Lower leg skin (tissue), 4 donors: ENCODE measurements around the gene HSD17B2. TPM values are rescaled to one million over a fixed set of nuclear protein-coding genes. Genes with fewer than 3 reads are reported as not detected.

ENCODE experiments used
- DNase-seq, 2 donors: peaks; one replicate each; pipeline ENCODE4 v3.0.0-alpha.2; 2019; ENCODE audit warnings: low spot score in 2 of 2
- H3K4me3 ChIP-seq: fragments of 200-600 bp; sonication (generic); 2 replicates; pipeline ENCODE4 v1.5.1; 2017; ENCODE audit warnings: mild to moderate bottlenecking, low read depth; ENCODE audit not compliant: poor library complexity, severe bottlenecking
- CTCF ChIP-seq, 3 donors: fragments of 450-650 bp; IDR thresholded peaks; one replicate each; pipeline ENCODE4 v1.5.1; 2016; ENCODE audit warnings: antibody characterized with exemption in 3 of 3, mild to moderate bottlenecking in 3 of 3, moderate library complexity in 2 of 3
- POLR2A ChIP-seq, 2 donors: fragments of 450-650 bp; IDR thresholded peaks; one replicate each; pipeline ENCODE4 v1.6.1; 2016 to 2017; ENCODE audit warnings: antibody characterized with exemption in 2 of 2, mild to moderate bottlenecking in 1 of 2, moderate library complexity in 1 of 2
- WGBS, 2 donors: methylation state at CpG; one replicate each; pipeline ENCODE4 v1.1.5; 2018; 5-methylcytosine and 5-hydroxymethylcytosine counted together
- intact Hi-C: fragments of 100-400 bp; cut with DNase I; formaldehyde crosslinking; loops from one replicate; pipeline ENCODE4 v1.15.0; 2023; ENCODE audit warnings: low total_unique reads
- total RNA-seq, 4 donors: library from RNA; depleted of rRNA; stranded (reverse); fragments of >200 nt; gene quantifications; one replicate each; pipeline ENCODE4 v1.1.0, GENCODE V29; 2016

Gene HSD17B2
- total RNA-seq, 4 donors from 2014 or later: 3.0 to 6.0 (median 5.2) TPM; not detected in 1

- no peak overlapping the region for H3K4me3 ChIP-seq
- DNase-seq: no peak
- intact Hi-C loops: no loop called here
- WGBS, 2 donors: 85 to 90% methylated on average over 2 of the region's 2 CpGs
- no peak for TF ChIP-seq CTCF (IDR thresholded peaks at IDR 0.05)
- TF ChIP-seq POLR2A (IDR thresholded peaks at IDR 0.05): no peak
These were observed 83.7 kb downstream of the HSD17B2 start for GRCh38 chr16:82118749-82119148.

- no peak for DNase-seq
- intact Hi-C loops: no loop called here
- WGBS, 2 donors: 74 to 77% methylated on average over 3 to 4 of the region's 4 CpGs
- no peak overlapping the region for H3K4me3 ChIP-seq
- TF ChIP-seq POLR2A (IDR thresholded peaks at IDR 0.05): no peak
- TF ChIP-seq CTCF (IDR thresholded peaks at IDR 0.05): no peak
These were observed 84.4 kb downstream of the HSD17B2 start for GRCh38 chr16:82119405-82119804.

- DNase-seq: no peak
- no peak for TF ChIP-seq CTCF (IDR thresholded peaks at IDR 0.05)
- no peak for TF ChIP-seq POLR2A (IDR thresholded peaks at IDR 0.05)
- no peak overlapping the region for H3K4me3 ChIP-seq
- intact Hi-C loops: loop anchor here (5.0 kb wide), 1 partner anchor 1338 kb away; no protein-coding TSS in a partner anchor
- 58 to 74% methylated on average over 3 of the region's 3 CpGs for WGBS, 2 donors
These were observed 89.6 kb downstream of the HSD17B2 start for GRCh38 chr16:82124651-82125050.

GRCh38 chr16:82129881-82130280 is 94.8 kb downstream of the HSD17B2 start:
- TF ChIP-seq POLR2A (IDR thresholded peaks at IDR 0.05) (no peak), CTCF (IDR thresholded peaks at IDR 0.05) (no peak)
- no peak overlapping the region for H3K4me3 ChIP-seq
- intact Hi-C loops: no loop called here
- WGBS, 2 donors: 83 to 91% methylated on average over 3 of the region's 3 CpGs
- DNase-seq: no peak

GRCh38 chr16:82133798-82134197 is 98.7 kb downstream of the HSD17B2 start:
- intact Hi-C loops: no loop called here
- no peak for DNase-seq
- H3K4me3 ChIP-seq: no peak overlapping the region
- WGBS, 2 donors: 77 to 86% methylated on average over 6 of the region's 6 CpGs
- TF ChIP-seq POLR2A (IDR thresholded peaks at IDR 0.05) (no peak), CTCF (IDR thresholded peaks at IDR 0.05) (no peak)

- DNase-seq: no peak
- no peak for TF ChIP-seq CTCF (IDR thresholded peaks at IDR 0.05)
- no peak for TF ChIP-seq POLR2A (IDR thresholded peaks at IDR 0.05)
- no peak overlapping the region for H3K4me3 ChIP-seq
- WGBS, 2 donors: 62 to 70% methylated on average over 8 of the region's 8 CpGs
- intact Hi-C loops: no loop called here
These were observed 99.8 kb downstream of the HSD17B2 start for GRCh38 chr16:82134846-82135245.
